Naive thymus-derived CD8-positive, alpha-beta T cell (primary cell): ENCODE measurements around the gene SLC31A2. TPM values are rescaled to one million over a fixed set of nuclear protein-coding genes. Genes with fewer than 3 reads are reported as not detected.

Source experiments
- ATAC-seq, 2 donors: fragments of 150-1000 bp; cut with Tn5 transposase in 1 of 2; sonication (Bioruptor Pico), chemical (Tn5 transposase) in 1 of 2; 1 replicate in 1 of 2; 2 replicates in 1 of 2; pipeline ENCODE4 v1.10.0; 2021; ENCODE audit warnings: mild to moderate bottlenecking in 2 of 2, moderate library complexity in 2 of 2
- POLR2A ChIA-PET: fragments of 350-600 bp; sonication (Branson Sonifier 250); formaldehyde crosslinking; loops from one replicate; lab custom pipeline; 2021; ENCODE audit warnings: antibody characterized with exemption; lab: Charles Lee
- DNase-seq, 10 donors: peaks; one replicate each; pipeline versions ENCODE4 v3.0.0 to v3.0.0-alpha.2; 2020 to 2022
- H3K27ac Mint-ChIP-seq, 10 donors: one replicate each; pipeline ENCODE4 v1.8.0; 2020 to 2022; ENCODE audit warnings: mild to moderate bottlenecking in 10 of 10, mixed read lengths in 10 of 10, moderate library complexity in 4 of 10, inconsistent platforms in 1 of 10
- H3K27me3 Mint-ChIP-seq, 5 donors: one replicate each; pipeline ENCODE4 v1.8.0; 2021 to 2022; ENCODE audit warnings: mixed read lengths in 5 of 5
- H3K36me3 Mint-ChIP-seq, 3 donors: one replicate each; pipeline ENCODE4 v1.8.0; 2020 to 2022; ENCODE audit warnings: mixed read lengths in 3 of 3, mild to moderate bottlenecking in 2 of 3, inconsistent platforms in 1 of 3
- H3K4me1 Mint-ChIP-seq, 4 donors: one replicate each; pipeline ENCODE4 v1.8.0; 2021 to 2022; ENCODE audit warnings: mixed read lengths in 4 of 4
- H3K4me3 Mint-ChIP-seq, 10 donors: one replicate each; pipeline ENCODE4 v1.8.0; 2020 to 2022; ENCODE audit warnings: mild to moderate bottlenecking in 10 of 10, mixed read lengths in 10 of 10, moderate library complexity in 6 of 10, inconsistent platforms in 1 of 10
- H3K9me3 Mint-ChIP-seq, 9 donors: one replicate each; pipeline ENCODE4 v1.8.0; 2020 to 2022; ENCODE audit warnings: mixed read lengths in 9 of 9, mild to moderate bottlenecking in 3 of 9, inconsistent platforms in 1 of 9, moderate library complexity in 1 of 9
- polyA plus RNA-seq, 3 donors: library from polyadenylated mRNA; unstranded; fragments of 300-500 nt; fragmentation: Illumina TruSeq; gene quantifications; one replicate each; pipeline ENCODE4 v1.2.3, GENCODE V29; 2021
- total RNA-seq, 8 experiments: library from RNA in 2 of 8; stranded (reverse) in 2 of 8; gene quantifications; one replicate each; pipeline ENCODE4 v1.2.3 and lab custom pipeline; 2021 to 2026

SLC31A2 gene
- total and polyA plus RNA-seq, 5 experiments from 2014 or later: 2.1 to 4.8 (median 3.5) TPM

- Mint-ChIP-seq H3K4me3 (peak overlapping the region in 1 of 10 donors; percentile 55), H3K27me3 (no peaks in the 10 kb centered on the region), H3K27ac (peak overlapping the region in 5 of 10 donors; percentile 11 to 86 (median 22)), H3K36me3 (peaks cover 0 to 11% (median 9%) of the 10 kb centered on the region in 3 donors), H3K4me1 (peaks cover 11 to 48% (median 36%) of the 10 kb centered on the region in 4 donors), H3K9me3 (no peaks in the 10 kb centered on the region)
- ATAC-seq (no peak), DNase-seq (no peak)
- POLR2A ChIA-PET: no interaction called here
Measured at GRCh38 chr9:113154471-113154870, 3.7 kb downstream of the SLC31A2 start.

- peak overlapping the region in 1 of 10 donors; percentile 55 for H3K4me3 Mint-ChIP-seq
- peak overlapping the region in 5 of 10 donors; percentile 3 to 94 (median 47) for H3K27ac Mint-ChIP-seq
- no peak for DNase-seq
- no peak for ATAC-seq
- peaks cover 0 to 14% (median 12%) of the 10 kb centered on the region in 3 donors for H3K36me3 Mint-ChIP-seq
- H3K27me3 Mint-ChIP-seq: no peaks in the 10 kb centered on the region
- no peaks in the 10 kb centered on the region for H3K9me3 Mint-ChIP-seq
- POLR2A ChIA-PET: no interaction called here
- peaks cover 11 to 48% (median 36%) of the 10 kb centered on the region in 4 donors for H3K4me1 Mint-ChIP-seq
Measured at GRCh38 chr9:113154946-113155345, 4.1 kb downstream of the SLC31A2 start.

- Mint-ChIP-seq H3K4me3 (peak overlapping the region in 9 of 10 donors; percentile 20 to 76 (median 53)), H3K36me3 (peaks cover 0 to 20% (median 14%) of the 10 kb centered on the region in 3 donors), H3K27ac (peak overlapping the region; percentile 22 to 94 (median 67)), H3K27me3 (no peaks in the 10 kb centered on the region), H3K4me1 (peaks cover 13 to 47% (median 33%) of the 10 kb centered on the region in 4 donors), H3K9me3 (no peaks in the 10 kb centered on the region)
- POLR2A ChIA-PET: no interaction called here
- DNase-seq (peak in 7 of 10 donors; percentile 11 to 62 (median 46)), ATAC-seq (peak; percentile 35 to 80)
Measured at GRCh38 chr9:113155911-113156588, 5.2 kb downstream of the SLC31A2 start.

DNA sequence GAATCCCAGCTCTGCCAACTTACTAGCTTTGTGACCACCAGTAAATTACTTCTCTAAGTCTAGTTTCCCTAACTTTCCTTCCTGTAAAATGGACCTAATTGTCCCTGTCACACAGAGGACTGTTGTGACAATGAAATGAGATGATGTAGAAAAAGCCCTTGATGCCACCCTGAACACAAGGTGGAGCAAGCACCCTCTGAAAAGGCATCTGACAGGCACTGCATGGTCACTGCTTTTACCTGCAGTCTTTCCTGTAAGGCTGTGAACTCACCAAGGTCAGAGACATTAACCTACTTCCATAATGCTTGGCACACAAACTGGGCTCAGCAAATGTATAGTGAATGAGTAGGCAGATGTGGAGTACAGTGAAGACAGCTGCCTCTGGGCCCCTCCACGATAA, 6.1 kb downstream of the SLC31A2 start:
- no peaks in the 10 kb centered on the region for H3K9me3 Mint-ChIP-seq
- peaks cover 10 to 41% (median 28%) of the 10 kb centered on the region in 4 donors for H3K4me1 Mint-ChIP-seq
- H3K36me3 Mint-ChIP-seq: peaks cover 0 to 29% (median 14%) of the 10 kb centered on the region in 3 donors
- POLR2A ChIA-PET: no interaction called here
- peak overlapping the region in 7 of 10 donors; percentile 1 to 90 (median 53) for H3K27ac Mint-ChIP-seq
- ATAC-seq (no peak), DNase-seq (no peak)
- H3K27me3 Mint-ChIP-seq: no peaks in the 10 kb centered on the region
- H3K4me3 Mint-ChIP-seq: peak overlapping the region in 1 of 10 donors; percentile 49

GRCh38 chr9:113158446-113158845, 7.6 kb downstream of the SLC31A2 start:
- Mint-ChIP-seq H3K9me3 (no peaks in the 10 kb centered on the region), H3K27me3 (no peaks in the 10 kb centered on the region), H3K36me3 (peaks cover 0 to 43% (median 14%) of the 10 kb centered on the region in 3 donors), H3K4me3 (no peak overlapping the region), H3K27ac (peak overlapping the region in 6 of 10 donors; percentile 9 to 85 (median 32)), H3K4me1 (peaks cover 6 to 26% (median 19%) of the 10 kb centered on the region in 4 donors)
- POLR2A ChIA-PET: no interaction called here
- ATAC-seq: no peak
- no peak for DNase-seq

DNA sequence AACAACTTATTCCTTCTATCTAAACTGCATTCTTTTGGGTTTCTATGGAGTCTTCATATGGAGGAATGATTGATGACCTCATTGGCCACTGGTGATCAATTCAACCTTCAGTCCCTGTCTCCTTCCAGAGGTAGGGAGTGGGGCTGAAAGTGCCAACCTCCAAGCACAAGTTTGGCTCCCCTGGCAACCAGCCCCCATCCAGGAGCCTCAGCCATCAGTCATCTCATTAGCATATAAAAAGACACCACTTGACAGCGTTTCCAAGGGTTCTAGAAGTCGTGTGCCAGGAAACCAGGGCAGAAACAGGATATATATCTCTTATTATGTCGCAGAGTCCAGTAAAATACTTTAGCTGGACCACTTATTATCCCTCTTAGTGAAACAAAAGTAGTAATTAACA, 9.8 kb downstream of the SLC31A2 start:
- POLR2A ChIA-PET: no interaction called here
- peaks cover 6 to 15% (median 12%) of the 10 kb centered on the region in 4 donors for H3K4me1 Mint-ChIP-seq
- H3K9me3 Mint-ChIP-seq: no peaks in the 10 kb centered on the region
- no peak overlapping the region for H3K4me3 Mint-ChIP-seq
- ATAC-seq (no peak), DNase-seq (no peak)
- H3K27ac Mint-ChIP-seq: peak overlapping the region in 2 of 10 donors; percentile 20 to 70
- H3K36me3 Mint-ChIP-seq: peaks cover 0 to 62% (median 18%) of the 10 kb centered on the region in 3 donors
- no peaks in the 10 kb centered on the region for H3K27me3 Mint-ChIP-seq

DNA sequence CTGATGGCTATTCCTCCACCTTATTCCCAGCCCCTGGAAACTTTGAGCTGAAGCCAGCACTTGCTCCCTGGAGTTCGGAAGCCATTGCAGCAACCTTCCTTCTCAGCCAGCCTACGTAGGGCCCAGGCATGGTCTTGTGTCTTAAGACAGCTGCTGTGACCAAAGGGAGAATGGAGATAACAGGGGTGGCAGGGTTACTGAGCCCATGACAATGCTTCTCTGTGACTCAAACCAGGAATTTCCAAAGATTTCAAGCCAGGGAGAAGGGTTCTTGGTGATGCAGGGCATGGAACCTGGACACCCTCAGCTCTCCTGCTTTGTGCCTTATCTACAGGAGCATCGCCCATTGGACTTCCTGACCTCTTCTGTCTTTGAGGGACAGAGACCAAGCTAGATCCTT, 12.2 kb downstream of the SLC31A2 start:
- Mint-ChIP-seq H3K27ac (peak overlapping the region in 1 of 10 donors; percentile 1), H3K4me1 (peaks cover 0 to 2% (median 0%) of the 10 kb centered on the region in 4 donors), H3K27me3 (no peaks in the 10 kb centered on the region), H3K9me3 (no peaks in the 10 kb centered on the region), H3K4me3 (no peak overlapping the region), H3K36me3 (peaks cover 0 to 82% (median 23%) of the 10 kb centered on the region in 3 donors)
- POLR2A ChIA-PET: no interaction called here
- ATAC-seq (no peak), DNase-seq (no peak)

DNA sequence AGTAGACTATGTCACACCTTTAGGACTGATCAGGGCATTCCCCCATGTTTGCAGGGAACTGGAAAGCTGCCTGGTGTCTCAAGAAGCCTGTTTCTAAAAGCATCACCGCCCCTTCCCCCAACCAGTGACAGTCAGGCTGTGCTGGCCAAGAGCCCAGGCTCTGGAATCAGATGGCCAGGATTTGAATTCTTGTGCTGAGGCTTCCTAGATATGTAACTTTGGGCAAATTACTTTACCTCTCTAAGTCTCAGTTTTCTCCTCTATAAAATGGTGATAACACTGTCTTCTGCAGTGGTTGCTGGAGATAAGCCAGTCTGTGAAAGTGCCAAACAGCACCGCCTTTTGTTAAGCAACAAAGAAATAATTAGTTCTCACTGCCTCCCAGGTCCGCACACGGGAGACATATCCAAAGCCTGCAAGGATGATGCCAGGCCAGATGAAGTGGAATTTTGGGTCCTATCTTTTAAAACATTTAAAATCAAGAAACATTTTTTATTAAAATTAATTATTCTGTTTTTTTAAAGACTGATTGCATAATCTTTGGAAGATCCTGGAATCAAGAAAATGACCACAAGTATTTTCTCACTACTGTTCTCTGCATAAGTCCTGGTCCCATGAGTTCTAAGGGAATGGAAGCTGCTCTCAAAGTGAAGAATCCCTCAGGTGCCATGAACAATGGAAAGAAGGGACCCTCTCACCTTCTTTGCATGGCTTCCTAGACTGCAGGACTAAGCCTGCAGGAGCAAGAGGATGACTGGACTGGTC, 13.9 kb downstream of the SLC31A2 start:
- no peaks in the 10 kb centered on the region for H3K9me3 Mint-ChIP-seq
- peak overlapping the region in 2 of 10 donors; percentile 69 to 72 for H3K27ac Mint-ChIP-seq
- ATAC-seq: no peak
- peaks cover 0 to 2% (median 0%) of the 10 kb centered on the region in 4 donors for H3K4me1 Mint-ChIP-seq
- no peak overlapping the region for H3K4me3 Mint-ChIP-seq
- no peak for DNase-seq
- H3K36me3 Mint-ChIP-seq: peaks cover 6 to 89% (median 27%) of the 10 kb centered on the region in 3 donors
- H3K27me3 Mint-ChIP-seq: no peaks in the 10 kb centered on the region
- POLR2A ChIA-PET: no interaction called here

GRCh38 chr9:113166039-113166438, 15.2 kb downstream of the SLC31A2 start:
- Mint-ChIP-seq H3K4me1 (no peaks in the 10 kb centered on the region), H3K27ac (peak overlapping the region in 3 of 10 donors; percentile 16 to 75 (median 66)), H3K27me3 (no peaks in the 10 kb centered on the region), H3K36me3 (peaks cover 6 to 94% (median 28%) of the 10 kb centered on the region in 3 donors), H3K9me3 (no peaks in the 10 kb centered on the region), H3K4me3 (no peak overlapping the region)
- POLR2A ChIA-PET: no interaction called here
- DNase-seq: no peak
- no peak for ATAC-seq

DNA sequence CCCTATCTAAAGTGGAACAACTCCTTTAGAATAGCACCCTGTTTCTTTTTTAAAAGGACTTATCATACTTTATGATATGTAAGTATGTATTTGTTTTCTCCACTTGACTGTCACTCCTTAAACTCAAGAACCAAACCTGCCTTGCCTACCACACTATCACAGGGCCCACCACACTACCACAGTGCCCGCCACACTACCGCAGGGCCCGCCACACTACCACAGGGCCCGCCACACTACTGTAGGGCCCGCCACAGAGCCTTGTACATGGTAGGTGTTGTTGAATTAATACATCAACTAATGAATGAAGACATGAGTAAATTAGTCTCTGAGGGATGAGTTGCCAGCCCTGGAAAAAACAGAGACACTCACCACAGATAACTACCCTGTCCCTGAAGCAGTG, 18.0 kb downstream of the SLC31A2 start:
- peaks cover 0 to 9% (median 0%) of the 10 kb centered on the region in 9 donors for H3K9me3 Mint-ChIP-seq
- ATAC-seq (no peak), DNase-seq (no peak)
- H3K27ac Mint-ChIP-seq: peak overlapping the region in 5 of 10 donors; percentile 3 to 79 (median 69)
- POLR2A ChIA-PET: no interaction called here
- no peaks in the 10 kb centered on the region for H3K4me1 Mint-ChIP-seq
- no peak overlapping the region for H3K4me3 Mint-ChIP-seq
- H3K27me3 Mint-ChIP-seq: no peaks in the 10 kb centered on the region
- H3K36me3 Mint-ChIP-seq: peaks cover 19 to 93% (median 49%) of the 10 kb centered on the region in 3 donors

- POLR2A ChIA-PET: no interaction called here
- Mint-ChIP-seq H3K4me3 (no peak overlapping the region), H3K9me3 (peaks cover 0 to 9% (median 0%) of the 10 kb centered on the region in 9 donors), H3K27me3 (no peaks in the 10 kb centered on the region), H3K4me1 (no peaks in the 10 kb centered on the region), H3K27ac (peak overlapping the region in 1 of 10 donors; percentile 17), H3K36me3 (peaks cover 30 to 92% (median 58%) of the 10 kb centered on the region in 3 donors)
- DNase-seq (no peak), ATAC-seq (no peak)
Measured at GRCh38 chr9:113173341-113173740, 22.5 kb downstream of the SLC31A2 start.

DNA sequence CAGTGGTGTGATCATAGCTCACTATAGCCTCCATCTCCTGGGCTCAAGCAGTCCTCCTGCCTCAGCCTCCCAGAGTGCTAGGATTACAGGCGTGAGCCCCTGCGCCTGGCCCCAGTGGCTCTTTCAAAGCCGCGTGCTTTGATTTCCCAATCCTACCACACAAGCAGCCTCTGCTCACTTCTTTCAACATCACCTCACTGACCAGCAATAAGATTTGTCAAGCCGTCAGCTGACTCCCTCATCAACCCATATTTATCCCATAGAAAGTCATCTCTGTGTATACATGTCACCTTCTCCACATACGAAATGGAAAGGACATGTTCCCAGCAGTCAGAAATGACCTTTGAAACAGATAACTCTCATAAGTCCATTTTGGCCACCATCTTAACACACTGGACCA, 26.0 kb downstream of the SLC31A2 start:
- no peaks in the 10 kb centered on the region for H3K4me1 Mint-ChIP-seq
- H3K4me3 Mint-ChIP-seq: no peak overlapping the region
- H3K36me3 Mint-ChIP-seq: peaks cover 30 to 91% (median 48%) of the 10 kb centered on the region in 3 donors
- POLR2A ChIA-PET: no interaction called here
- H3K27me3 Mint-ChIP-seq: no peaks in the 10 kb centered on the region
- no peak overlapping the region for H3K27ac Mint-ChIP-seq
- ATAC-seq (no peak), DNase-seq (no peak)
- peaks cover 0 to 9% (median 0%) of the 10 kb centered on the region in 9 donors for H3K9me3 Mint-ChIP-seq

DNA sequence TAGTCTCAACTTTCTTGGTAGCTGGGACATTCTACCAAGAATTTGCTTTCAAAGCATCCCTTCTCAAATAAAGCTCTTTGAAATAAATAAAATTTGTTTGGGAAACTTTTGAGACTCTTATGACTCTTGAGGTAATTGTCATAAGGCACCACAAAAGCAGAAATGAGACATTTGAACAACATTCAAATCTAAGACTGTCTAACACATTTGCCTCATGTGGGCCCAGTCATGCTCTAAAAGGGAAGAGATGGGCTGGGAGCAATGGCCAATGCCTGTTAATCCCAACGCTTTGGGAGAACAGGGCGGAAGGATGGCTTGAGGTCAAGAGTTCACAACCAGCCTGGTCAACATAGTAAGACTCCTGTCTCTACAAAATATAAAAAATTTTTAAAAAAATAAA, 26.4 kb downstream of the SLC31A2 start:
- POLR2A ChIA-PET: no interaction called here
- no peak for DNase-seq
- Mint-ChIP-seq H3K27me3 (no peaks in the 10 kb centered on the region), H3K4me3 (no peak overlapping the region), H3K4me1 (no peaks in the 10 kb centered on the region), H3K9me3 (peaks cover 0 to 9% (median 0%) of the 10 kb centered on the region in 9 donors), H3K36me3 (peaks cover 33 to 91% (median 48%) of the 10 kb centered on the region in 3 donors), H3K27ac (no peak overlapping the region)
- ATAC-seq: no peak
